A172 (cell line): Measurements from ENCODE around the gene GPHA2. TPM values are rescaled to one million over a fixed set of nuclear protein-coding genes. Genes with fewer than 3 reads are reported as not detected.

Source experiments
- DNase-seq: peaks from one replicate; pipeline ENCODE4 v3.0.0-alpha.2; 2015; ENCODE audit warnings: low spot score
- total RNA-seq: library from RNA; depleted of rRNA; stranded (reverse); fragments of >200 nt; shearing (Covaris generic); gene quantifications from 2 replicates; pipeline ENCODE4 v1.2.3, GENCODE V29; 2014

The GPHA2 gene
- total RNA-seq, 1 experiment from 2014 or later = not detected

- no peak for DNase-seq
Measured at GRCh38 chr11:64930340-64930739, 5.4 kb downstream of the GPHA2 start.

GRCh38 chr11:64929625-64930024 is 6.1 kb downstream of the GPHA2 start:
- no peak for DNase-seq

- DNase-seq = no peak
Measured at GRCh38 chr11:64928957-64929356, 6.7 kb downstream of the GPHA2 start.

- DNase-seq = no peak
Measured at GRCh38 chr11:64926689-64927088, 9.0 kb downstream of the GPHA2 start.

- no peak for DNase-seq
Measured at GRCh38 chr11:64925536-64926436, 9.9 kb downstream of the GPHA2 start.

GRCh38 chr11:64924910-64925284 is 10.8 kb downstream of the GPHA2 start:
- DNase-seq = no peak

GRCh38 chr11:64923944-64924909 is 11.5 kb downstream of the GPHA2 start, which contains the start of gene PPP2R5B:
TSS of gene PPP2R5B (plus strand) at chr11:64924689. CDS start at chr11:64925735, 1,046 bp downstream.
- peak; percentile 95 for DNase-seq

GRCh38 chr11:64923151-64923661 is 12.5 kb downstream of the GPHA2 start:
- no peak for DNase-seq

- no peak for DNase-seq
Measured at GRCh38 chr11:64921384-64921783, 14.3 kb downstream of the GPHA2 start.

- DNase-seq = no peak
Measured at GRCh38 chr11:64920124-64920523, 15.6 kb downstream of the GPHA2 start.

- DNase-seq = no peak
Measured at GRCh38 chr11:64919627-64920026, 16.1 kb downstream of the GPHA2 start.

- DNase-seq = no peak
Measured at GRCh38 chr11:64918017-64918416, 17.7 kb downstream of the GPHA2 start.

- no peak for DNase-seq
Measured at GRCh38 chr11:64917663-64917995, 18.1 kb downstream of the GPHA2 start.

GRCh38 chr11:64916775-64917662 is 18.7 kb downstream of the GPHA2 start, which contains the start of gene ATG2A:
TSS of gene ATG2A (minus strand) at chr11:64917209. CDS start at chr11:64917135, 74 bp downstream.
- DNase-seq = peak; percentile 100

GRCh38 chr11:64916040-64916774 is 19.5 kb downstream of the GPHA2 start:
- DNase-seq = peak; percentile 42

GRCh38 chr11:64915376-64915887 is 20.3 kb downstream of the GPHA2 start:
- DNase-seq = no peak

GRCh38 chr11:64914123-64914522 is 21.6 kb downstream of the GPHA2 start:
- DNase-seq = no peak

GRCh38 chr11:64913171-64913727 is 22.4 kb downstream of the GPHA2 start:
- no peak for DNase-seq

GRCh38 chr11:64911689-64912088 is 24.0 kb downstream of the GPHA2 start:
- no peak for DNase-seq

GRCh38 chr11:64911142-64911541 is 24.6 kb downstream of the GPHA2 start:
- DNase-seq = no peak
